CD14-positive monocyte (primary cell): Measurements from ENCODE around the gene CALM1. TPM values are rescaled to one million over a fixed set of nuclear protein-coding genes. Genes with fewer than 3 reads are reported as not detected.

ENCODE experiments used
- DNase-seq, 3 donors: peaks; one replicate each; pipeline ENCODE4 v3.0.0-alpha.2; 2011 to 2022
- H2AFZ ChIP-seq: 2 replicates; pipeline ENCODE4 v1.6.0; 2012; ENCODE audit warnings: mild to moderate bottlenecking, low read depth, low read length, inconsistent platforms; ENCODE audit not compliant: insufficient read depth, poor library complexity, severe bottlenecking
- H3K27ac ChIP-seq, 2 donors: 1 replicate in 1 of 2; 2 replicates in 1 of 2; pipeline ENCODE4 v1.5.1; 2012 to 2013; ENCODE audit warnings: low read length in 2 of 2, control low read depth in 1 of 2, inconsistent platforms in 1 of 2, low read depth in 1 of 2, mild to moderate bottlenecking in 1 of 2
- H3K27me3 ChIP-seq, 2 donors: one replicate each; pipeline versions ENCODE4 v1.6.0 to v1.6.1; 2011 to 2013; ENCODE audit warnings: low read length in 2 of 2; ENCODE audit not compliant: control insufficient read depth in 2 of 2, insufficient read depth in 2 of 2
- H3K36me3 ChIP-seq, 2 donors: replicated peaks in 1 of 2; 1 replicate in 1 of 2; 2 replicates in 1 of 2; pipeline versions ENCODE4 v1.5.1 to v1.6.1; 2012 to 2013; ENCODE audit warnings: low read length in 2 of 2, control low read depth in 1 of 2, inconsistent platforms in 1 of 2, mild to moderate bottlenecking in 1 of 2; ENCODE audit not compliant: insufficient read depth in 2 of 2, control insufficient read depth in 1 of 2
- H3K4me1 ChIP-seq, 2 donors: 1 replicate in 1 of 2; 2 replicates in 1 of 2; pipeline versions ENCODE4 v1.5.1 to v1.6.1; 2012 to 2013; ENCODE audit warnings: low read length in 2 of 2, control low read depth in 1 of 2, inconsistent platforms in 1 of 2, mild to moderate bottlenecking in 1 of 2, moderate library complexity in 1 of 2; ENCODE audit not compliant: insufficient read depth in 2 of 2, control insufficient read depth in 1 of 2
- H3K4me2 ChIP-seq: replicated peaks from 2 replicates; pipeline ENCODE3; 2012; ENCODE audit warnings: low read length, moderate library complexity, mild to moderate bottlenecking; ENCODE audit not compliant: poor library complexity, severe bottlenecking; ENCODE audit errors: extremely low read depth
- H3K4me3 ChIP-seq, 3 experiments: fragments of 200-600 bp in 1 of 3; sonication (generic) in 1 of 3; replicated peaks in 1 of 3; 1 replicate in 2 of 3; 2 replicates in 1 of 3; pipeline ENCODE4 v1.5.1; 2011 to 2013; ENCODE audit warnings: low read length in 3 of 3, mild to moderate bottlenecking in 3 of 3, control low read depth in 2 of 3, low read depth in 2 of 3, inconsistent platforms in 1 of 3, moderate library complexity in 1 of 3
- H3K79me2 ChIP-seq: 2 replicates; pipeline ENCODE4 v1.6.0; 2012; ENCODE audit warnings: mild to moderate bottlenecking, control low read depth, inconsistent platforms, low read length, moderate library complexity; ENCODE audit not compliant: insufficient read depth
- H3K9ac ChIP-seq: 2 replicates; pipeline ENCODE4 v1.6.0; 2017; ENCODE audit warnings: low read length, mild to moderate bottlenecking; ENCODE audit not compliant: insufficient read depth, poor library complexity, severe bottlenecking
- H3K9me3 ChIP-seq, 2 donors: replicated peaks in 1 of 2; 1 replicate in 1 of 2; 2 replicates in 1 of 2; pipeline versions ENCODE4 v1.5.1 to v1.6.1; 2012 to 2013; ENCODE audit warnings: low read length in 2 of 2, control low read depth in 1 of 2; ENCODE audit not compliant: control insufficient read depth in 1 of 2, insufficient read depth in 1 of 2
- H4K20me1 ChIP-seq: 2 replicates; pipeline ENCODE4 v1.6.0; 2012; ENCODE audit warnings: mild to moderate bottlenecking, low read length, control low read depth, moderate library complexity; ENCODE audit not compliant: insufficient read depth
- H3K27ac Mint-ChIP-seq, 7 donors: one replicate each; pipeline ENCODE4 v1.8.0; 2020; ENCODE audit warnings: mild to moderate bottlenecking in 7 of 7, mixed read lengths in 7 of 7, moderate library complexity in 6 of 7, inconsistent platforms in 2 of 7
- H3K27me3 Mint-ChIP-seq, 3 donors: one replicate each; pipeline ENCODE4 v1.8.0; 2021 to 2022; ENCODE audit warnings: low read depth in 3 of 3, mild to moderate bottlenecking in 3 of 3, mixed read lengths in 3 of 3, moderate library complexity in 3 of 3, inconsistent platforms in 1 of 3
- H3K36me3 Mint-ChIP-seq, 2 donors: one replicate each; pipeline ENCODE4 v1.8.0; 2020; ENCODE audit warnings: mixed read lengths in 2 of 2, inconsistent platforms in 1 of 2, mild to moderate bottlenecking in 1 of 2
- H3K4me1 Mint-ChIP-seq: one replicate; pipeline ENCODE4 v1.8.0; 2020; ENCODE audit warnings: mild to moderate bottlenecking, mixed read lengths
- H3K4me3 Mint-ChIP-seq, 2 donors: one replicate each; pipeline ENCODE4 v1.8.0; 2020; ENCODE audit warnings: mild to moderate bottlenecking in 2 of 2, mixed read lengths in 2 of 2, moderate library complexity in 1 of 2
- H3K9me3 Mint-ChIP-seq, 7 donors: one replicate each; pipeline ENCODE4 v1.8.0; 2020 to 2022; ENCODE audit warnings: mixed read lengths in 7 of 7, mild to moderate bottlenecking in 6 of 7, moderate library complexity in 6 of 7, inconsistent platforms in 2 of 7
- WGBS: methylation state at CpG from one replicate; pipeline ENCODE4 v1.1.5; 2013; ENCODE audit warnings: missing lambda C conversion rate; ENCODE audit not compliant: insufficient coverage; 5-methylcytosine and 5-hydroxymethylcytosine counted together
- intact Hi-C, 2 donors: fragments of 100-400 bp; cut with micrococcal nuclease; formaldehyde crosslinking; loops; one replicate each; pipeline versions ENCODE4 v1.15.0 to v1.15.1; 2023
- polyA plus RNA-seq, 3 donors: library from polyadenylated mRNA; depleted of rRNA in 1 of 3; unstranded in 2 of 3; stranded (reverse) in 1 of 3; fragments of 300-500 nt in 2 of 3; fragments of >200 nt in 1 of 3; fragmentation: Illumina TruSeq in 2 of 3; gene quantifications; 1 replicate in 2 of 3; 2 replicates in 1 of 3; pipeline ENCODE4 v1.2.3, GENCODE V29; 2012 to 2021
- TF ChIP-seq, protein P1 (sequence below): fragments of 200-600 bp; IDR thresholded peaks from one replicate; pipeline ENCODE4 v1.8.0; 2022; ENCODE audit warnings: antibody characterized with exemption, mild to moderate bottlenecking

CALM1 gene
- polyA plus RNA-seq, 3 donors: 277 to 912 (median 906) TPM

DNA sequence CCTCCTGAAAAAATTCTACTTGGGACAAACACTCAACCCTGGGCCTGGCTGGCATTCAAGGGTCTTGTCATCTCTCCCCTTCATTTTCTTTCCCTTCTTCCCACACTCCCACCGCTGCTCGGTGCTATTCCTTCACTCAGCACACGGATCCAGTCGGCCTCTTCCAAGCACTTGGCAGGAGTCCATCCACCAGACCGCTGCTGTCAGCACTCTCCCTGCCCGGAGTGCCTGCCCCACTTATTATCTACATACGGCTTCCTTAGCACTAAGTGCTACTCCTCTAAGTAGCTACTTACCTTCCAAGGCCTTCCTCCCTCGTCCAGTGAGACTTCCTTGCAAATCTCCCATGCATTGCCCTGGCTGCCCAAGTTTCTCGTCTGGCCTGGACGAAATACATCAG lies 29.8 kb downstream of the CALM1 start:
- Histone ChIP-seq H3K4me3 (no peak overlapping the region), H3K36me3 (no peaks in the 10 kb centered on the region), H3K9ac (no peak overlapping the region), H4K20me1 (no peaks in the 10 kb centered on the region), H3K27me3 (no peaks in the 10 kb centered on the region), H3K4me1 (no peaks in the 10 kb centered on the region), H3K79me2 (no peaks in the 10 kb centered on the region), H3K27ac (no peak overlapping the region), H3K9me3 (no peaks in the 10 kb centered on the region), H2AFZ (no peak overlapping the region), H3K4me2 (no peak overlapping the region)
- TF ChIP-seq, protein P1, sequence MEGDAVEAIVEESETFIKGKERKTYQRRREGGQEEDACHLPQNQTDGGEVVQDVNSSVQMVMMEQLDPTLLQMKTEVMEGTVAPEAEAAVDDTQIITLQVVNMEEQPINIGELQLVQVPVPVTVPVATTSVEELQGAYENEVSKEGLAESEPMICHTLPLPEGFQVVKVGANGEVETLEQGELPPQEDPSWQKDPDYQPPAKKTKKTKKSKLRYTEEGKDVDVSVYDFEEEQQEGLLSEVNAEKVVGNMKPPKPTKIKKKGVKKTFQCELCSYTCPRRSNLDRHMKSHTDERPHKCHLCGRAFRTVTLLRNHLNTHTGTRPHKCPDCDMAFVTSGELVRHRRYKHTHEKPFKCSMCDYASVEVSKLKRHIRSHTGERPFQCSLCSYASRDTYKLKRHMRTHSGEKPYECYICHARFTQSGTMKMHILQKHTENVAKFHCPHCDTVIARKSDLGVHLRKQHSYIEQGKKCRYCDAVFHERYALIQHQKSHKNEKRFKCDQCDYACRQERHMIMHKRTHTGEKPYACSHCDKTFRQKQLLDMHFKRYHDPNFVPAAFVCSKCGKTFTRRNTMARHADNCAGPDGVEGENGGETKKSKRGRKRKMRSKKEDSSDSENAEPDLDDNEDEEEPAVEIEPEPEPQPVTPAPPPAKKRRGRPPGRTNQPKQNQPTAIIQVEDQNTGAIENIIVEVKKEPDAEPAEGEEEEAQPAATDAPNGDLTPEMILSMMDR: no peak
- no peak overlapping the region for H3K4me3 Mint-ChIP-seq
- H3K36me3 Mint-ChIP-seq: no peaks in the 10 kb centered on the region
- no peak overlapping the region for H3K27ac Mint-ChIP-seq
- H3K4me1 Mint-ChIP-seq: no peaks in the 10 kb centered on the region
- no peaks in the 10 kb centered on the region for H3K27me3 Mint-ChIP-seq
- H3K9me3 Mint-ChIP-seq: peaks cover 0 to 9% (median 0%) of the 10 kb centered on the region in 7 donors
- WGBS: 95% methylated on average over 8 of the region's 10 CpGs
- DNase-seq: no peak
- intact Hi-C loops: no loop called here

DNA sequence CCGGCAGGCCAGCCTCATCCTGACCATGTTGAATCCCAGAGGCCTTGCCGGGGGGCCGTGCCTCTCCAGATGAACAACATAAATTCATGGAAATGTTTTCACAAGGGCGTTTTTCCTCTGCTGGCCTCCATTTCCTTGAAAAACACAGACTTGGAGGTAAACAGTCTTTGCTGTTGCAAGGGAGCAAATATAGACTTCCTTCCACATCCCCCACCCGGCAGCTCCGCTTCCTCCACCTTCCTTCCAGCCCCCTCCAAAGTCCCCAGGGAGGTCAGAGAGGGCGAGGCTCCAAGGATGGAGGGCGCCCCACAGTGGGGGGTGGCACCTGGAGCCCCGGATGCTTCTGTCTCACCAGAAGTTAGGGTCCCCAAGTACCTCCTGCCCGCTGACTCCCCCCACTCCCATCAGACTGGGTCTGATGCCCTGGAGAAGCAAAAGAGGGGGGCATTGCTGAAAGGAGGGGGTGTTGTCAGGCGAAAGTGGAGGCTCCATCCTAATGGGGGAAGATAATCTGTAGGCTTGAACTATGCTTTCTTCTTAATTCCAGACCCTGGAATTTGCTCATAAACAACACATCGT lies 31.1 kb downstream of the CALM1 start:
- H3K4me1 Mint-ChIP-seq: no peaks in the 10 kb centered on the region
- no peak overlapping the region for H2AFZ ChIP-seq
- H3K27ac ChIP-seq: no peak overlapping the region
- no peaks in the 10 kb centered on the region for H3K36me3 ChIP-seq
- H3K36me3 Mint-ChIP-seq: no peaks in the 10 kb centered on the region
- H3K4me2 ChIP-seq: no peak overlapping the region
- TF ChIP-seq, protein P1: no peak
- intact Hi-C loops: no loop called here
- H3K79me2 ChIP-seq: no peaks in the 10 kb centered on the region
- 76% methylated on average over 3 of the region's 12 CpGs for whole genome bisulfite sequencing
- peaks cover 0 to 6% (median 0%) of the 10 kb centered on the region in 7 donors for H3K9me3 Mint-ChIP-seq
- H3K9me3 ChIP-seq: no peaks in the 10 kb centered on the region
- H3K4me3 Mint-ChIP-seq: no peak overlapping the region
- no peak overlapping the region for H3K4me3 ChIP-seq
- no peaks in the 10 kb centered on the region for H3K27me3 ChIP-seq
- H3K9ac ChIP-seq: no peak overlapping the region
- H3K4me1 ChIP-seq: no peaks in the 10 kb centered on the region
- H4K20me1 ChIP-seq: no peaks in the 10 kb centered on the region
- no peak overlapping the region for H3K27ac Mint-ChIP-seq
- no peaks in the 10 kb centered on the region for H3K27me3 Mint-ChIP-seq
- no peak for DNase-seq
